Measurements from ENCODE around the gene NRG3.
"Not testable (repeated sequence)": the region's sequence is repeated elsewhere in the genome, so short reads cannot be mapped to it uniquely, and the experiment has no call there.

NRG3 gene

GRCh38 chr10:82668221-82668895, 793.4 kb downstream of the NRG3 start:
- Histone ChIP-seq H3F3A (ENCODE audit: control insufficient read depth, insufficient read depth) (no peaks in the 10 kb centered on the region), H3K9me3 (ENCODE audit: control insufficient read depth, insufficient read depth, low read length) (no peaks in the 10 kb centered on the region), H3K4me1 (ENCODE audit: control insufficient read depth, low read length) (no peaks in the 10 kb centered on the region), H3K79me2 (ENCODE audit: control insufficient read depth, low read length) (no peaks in the 10 kb centered on the region), H3K9me2 (replicated peaks; ENCODE audit: control insufficient read depth, low read length) (no peaks in the 10 kb centered on the region), H3K36me3 (ENCODE audit: control insufficient read depth, low read length) (no peaks in the 10 kb centered on the region), H3K27ac (ENCODE audit: low read depth, low read length) (no peak overlapping the region), H3K4me3 (ENCODE audit: low read length) (no peak overlapping the region), H3K4me2 (ENCODE audit: low read length) (no peak overlapping the region), H4K20me1 (ENCODE audit: control insufficient read depth, insufficient read depth, low read depth, low read length) (no peaks in the 10 kb centered on the region), H3K27me3 (ENCODE audit: control insufficient read depth, low read length) (no peaks in the 10 kb centered on the region)
- no peak for TF ChIP-seq CTCF (IDR thresholded peaks at IDR 0.05; ENCODE audit: low read depth, low read length, poor library complexity, severe bottlenecking)
- TF ChIP-seq EZH2phosphoT487 (IDR thresholded peaks at IDR 0.05; ENCODE audit: borderline replicate concordance, low read length) = no peak

GRCh38 chr10:82674036-82674435, 799.0 kb downstream of the NRG3 start:
- Histone ChIP-seq H3K9me3 (ENCODE audit: control insufficient read depth, insufficient read depth, low read length) (no peaks in the 10 kb centered on the region), H3F3A (ENCODE audit: control insufficient read depth, insufficient read depth) (no peaks in the 10 kb centered on the region), H3K9me2 (replicated peaks; ENCODE audit: control insufficient read depth, low read length) (no peaks in the 10 kb centered on the region), H3K4me2 (ENCODE audit: low read length) (no peak overlapping the region), H3K27ac (ENCODE audit: low read depth, low read length) (no peak overlapping the region), H3K36me3 (ENCODE audit: control insufficient read depth, low read length) (no peaks in the 10 kb centered on the region), H3K79me2 (ENCODE audit: control insufficient read depth, low read length) (no peaks in the 10 kb centered on the region), H3K27me3 (ENCODE audit: control insufficient read depth, low read length) (no peaks in the 10 kb centered on the region), H3K4me1 (ENCODE audit: control insufficient read depth, low read length) (no peaks in the 10 kb centered on the region), H3K4me3 (ENCODE audit: low read length) (no peak overlapping the region), H4K20me1 (ENCODE audit: control insufficient read depth, insufficient read depth, low read depth, low read length) (no peaks in the 10 kb centered on the region)
- no peak for TF ChIP-seq EZH2phosphoT487 (IDR thresholded peaks at IDR 0.05; ENCODE audit: borderline replicate concordance, low read length)
- TF ChIP-seq CTCF (IDR thresholded peaks at IDR 0.05; ENCODE audit: low read depth, low read length, poor library complexity, severe bottlenecking) = no peak

GRCh38 chr10:82677932-82678331, 802.9 kb downstream of the NRG3 start:
- H3K79me2 ChIP-seq (ENCODE audit: control insufficient read depth, low read length); H3F3A ChIP-seq (ENCODE audit: control insufficient read depth, insufficient read depth); H4K20me1 ChIP-seq (ENCODE audit: control insufficient read depth, insufficient read depth, low read depth, low read length); H3K9me3 ChIP-seq (ENCODE audit: control insufficient read depth, insufficient read depth, low read length); H3K27ac ChIP-seq (ENCODE audit: low read depth, low read length); H3K9me2 ChIP-seq (replicated peaks; ENCODE audit: control insufficient read depth, low read length); H3K4me2 ChIP-seq (ENCODE audit: low read length); H3K4me1 ChIP-seq (ENCODE audit: control insufficient read depth, low read length); H3K36me3 ChIP-seq (ENCODE audit: control insufficient read depth, low read length); H3K27me3 ChIP-seq (ENCODE audit: control insufficient read depth, low read length); H3K4me3 ChIP-seq (ENCODE audit: low read length): not testable (repeated sequence)

GRCh38 chr10:82678451-82678850, 803.5 kb downstream of the NRG3 start:
- H3K27me3 ChIP-seq (ENCODE audit: control insufficient read depth, low read length); H3K4me1 ChIP-seq (ENCODE audit: control insufficient read depth, low read length); H3K36me3 ChIP-seq (ENCODE audit: control insufficient read depth, low read length); H4K20me1 ChIP-seq (ENCODE audit: control insufficient read depth, insufficient read depth, low read depth, low read length); H3K79me2 ChIP-seq (ENCODE audit: control insufficient read depth, low read length); H3K4me3 ChIP-seq (ENCODE audit: low read length); H3K27ac ChIP-seq (ENCODE audit: low read depth, low read length); H3F3A ChIP-seq (ENCODE audit: control insufficient read depth, insufficient read depth); H3K9me3 ChIP-seq (ENCODE audit: control insufficient read depth, insufficient read depth, low read length); H3K4me2 ChIP-seq (ENCODE audit: low read length); H3K9me2 ChIP-seq (replicated peaks; ENCODE audit: control insufficient read depth, low read length): not testable (repeated sequence)

Measured in DOHH2 (cell line).